Keratinocyte (primary cell): ENCODE results near the gene SUPT6H. TPM values are rescaled to one million over a fixed set of nuclear protein-coding genes. Genes with fewer than 3 reads are reported as not detected.

Experiments used
- DNase-seq: peaks from one replicate; pipeline ENCODE4 v3.0.0-alpha.2; 2011; ENCODE audit warnings: low read depth, missing footprints, low spot score
- FAIRE-seq: peaks from 2 replicates; lab custom pipeline; 2011; peaks lifted over from hg19 to GRCh38; lab: Jason Lieb, UNC
- H2AFZ ChIP-seq: 2 replicates; pipeline ENCODE4 v1.6.0; 2012; ENCODE audit warnings: low read length, control low read depth, inconsistent platforms; ENCODE audit not compliant: control insufficient read depth
- H3K27ac ChIP-seq: 2 replicates; pipeline ENCODE4 v1.5.1; 2011; ENCODE audit warnings: low read length; ENCODE audit not compliant: control insufficient read depth, insufficient read depth
- H3K27me3 ChIP-seq: 3 replicates; pipeline ENCODE4 v1.6.0; 2011; ENCODE audit warnings: low read length; ENCODE audit not compliant: control insufficient read depth, insufficient read depth; ENCODE audit errors: extremely low read depth
- H3K36me3 ChIP-seq, 2 experiments: 2 replicates in 1 of 2; 3 replicates in 1 of 2; pipeline ENCODE4 v1.5.1; 2011; ENCODE audit warnings: low read length in 2 of 2, mild to moderate bottlenecking in 1 of 2; ENCODE audit not compliant: control insufficient read depth in 2 of 2, insufficient read depth in 2 of 2; ENCODE audit errors: extremely low read depth in 1 of 2
- H3K4me1 ChIP-seq: 3 replicates; pipeline ENCODE4 v1.5.1; 2011; ENCODE audit warnings: low read length; ENCODE audit not compliant: control insufficient read depth, insufficient read depth; ENCODE audit errors: extremely low read depth
- H3K4me2 ChIP-seq: 3 replicates; pipeline ENCODE4 v1.6.0; 2011; ENCODE audit warnings: low read depth, low read length; ENCODE audit not compliant: control insufficient read depth, insufficient read depth; ENCODE audit errors: extremely low read depth
- H3K4me3 ChIP-seq, 3 experiments: fragments of 200-600 bp in 1 of 3; sonication (generic) in 1 of 3; 2 replicates in 2 of 3; 3 replicates in 1 of 3; pipeline ENCODE4 v1.5.1; 2011 to 2016; ENCODE audit warnings: low read length in 3 of 3, mild to moderate bottlenecking in 3 of 3, control low read depth in 2 of 3, inconsistent platforms in 1 of 3, low read depth in 1 of 3, mixed read lengths in 1 of 3, mixed run types in 1 of 3, moderate library complexity in 1 of 3; ENCODE audit not compliant: control insufficient read depth in 2 of 3, insufficient read depth in 2 of 3; ENCODE audit errors: extremely low read depth in 1 of 3
- H3K79me2 ChIP-seq: 2 replicates; pipeline ENCODE4 v1.6.0; 2012; ENCODE audit warnings: low read length; ENCODE audit not compliant: control insufficient read depth, insufficient read depth
- H3K9ac ChIP-seq: 3 replicates; pipeline ENCODE4 v1.6.0; 2011; ENCODE audit warnings: low read length; ENCODE audit not compliant: control insufficient read depth, insufficient read depth; ENCODE audit errors: extremely low read depth
- H3K9me1 ChIP-seq: 3 replicates; pipeline ENCODE4 v1.6.0; 2011; ENCODE audit warnings: low read length; ENCODE audit not compliant: control insufficient read depth, insufficient read depth; ENCODE audit errors: extremely low read depth
- H3K9me3 ChIP-seq: 2 replicates; pipeline ENCODE4 v1.5.1; 2012; ENCODE audit warnings: low read depth, low read length; ENCODE audit not compliant: control insufficient read depth
- H4K20me1 ChIP-seq: 3 replicates; pipeline ENCODE4 v1.6.0; 2011; ENCODE audit warnings: low read length; ENCODE audit not compliant: control insufficient read depth, insufficient read depth; ENCODE audit errors: extremely low read depth
- CTCF ChIP-seq, 3 experiments: IDR thresholded peaks in 1 of 3; conservative IDR thresholded peaks in 1 of 3; optimal IDR thresholded peaks in 1 of 3; 2 replicates in 2 of 3; 3 replicates in 1 of 3; pipeline versions ENCODE3 to v1.5.1; 2011; ENCODE audit warnings: low read length in 3 of 3, mild to moderate bottlenecking in 3 of 3, moderate library complexity in 2 of 3, control low read depth in 1 of 3, inconsistent platforms in 1 of 3; ENCODE audit not compliant: insufficient read depth in 2 of 3; ENCODE audit errors: extremely low read depth in 1 of 3
- EZH2 ChIP-seq: IDR thresholded peaks from one replicate; pipeline ENCODE4 v1.6.1; 2012; ENCODE audit warnings: inconsistent platforms, mild to moderate bottlenecking, low read length, moderate library complexity
- dilution Hi-C: fragments of 300-500 bp; cut with MboI; formaldehyde crosslinking; loops from one replicate; pipeline ENCODE4 v1.7.0; 2020; ENCODE audit warnings: low sequenced_read_pairs; ENCODE audit not compliant: extremely low pct_ligation_motif_present
- polyA plus RNA-seq, 5 experiments: library from polyadenylated mRNA; depleted of rRNA in 3 of 5; stranded (reverse) in 3 of 5; stranded (forward) in 1 of 5; unstranded in 1 of 5; fragments of >200 nt; gene quantifications; 1 replicate in 1 of 5; 2 replicates in 3 of 5; 3 replicates in 1 of 5; pipeline versions ENCODE4 v1.2.1 to v1.2.3, GENCODE V29; 2011 to 2012; ENCODE audit warnings: missing spikeins in 2 of 5, low read depth in 1 of 5, low replicate concordance in 1 of 5

SUPT6H gene
- polyA plus RNA-seq, 1 donor (not counting 4 experiments of a cell fraction or from before 2014, with no cell fraction given), result 32.1 TPM

- FAIRE-seq (no peak), DNase-seq (peak; percentile 83)
- Histone ChIP-seq H3K79me2 (peaks cover 16% of the 10 kb centered on the region), H3K9me3 (no peaks in the 10 kb centered on the region), H3K27ac (peak overlapping the region; percentile 99), H3K9ac (peak overlapping the region; percentile 98), H3K4me3 (peak overlapping the region; percentile 61 to 87 (median 78)), H2AFZ (peak overlapping the region; percentile 74), H3K4me2 (peak overlapping the region; percentile 91), H3K9me1 (no peaks in the 10 kb centered on the region), H3K36me3 (peaks cover 18 to 27% of the 10 kb centered on the region in 2 experiments), H3K4me1 (peaks cover 44% of the 10 kb centered on the region), H3K27me3 (no peaks in the 10 kb centered on the region), H4K20me1 (peaks cover 20% of the 10 kb centered on the region)
- no peak for TF ChIP-seq EZH2
- peak; percentile 95 to 99 (median 99) for TF ChIP-seq CTCF (optimal IDR thresholded peaks at IDR 0.05 in 1 of 3, IDR thresholded peaks at IDR 0.05 in 1 of 3, conservative IDR thresholded peaks at IDR 0.05 in 1 of 3; ENCODE audit: extremely low read depth in 1 of 3, insufficient read depth in 2 of 3, low read length in 3 of 3)
- dilution Hi-C loops, result no loop called here
These were observed 64.9 kb downstream of the SUPT6H start for GRCh38 chr17:28726627-28727491.

DNA sequence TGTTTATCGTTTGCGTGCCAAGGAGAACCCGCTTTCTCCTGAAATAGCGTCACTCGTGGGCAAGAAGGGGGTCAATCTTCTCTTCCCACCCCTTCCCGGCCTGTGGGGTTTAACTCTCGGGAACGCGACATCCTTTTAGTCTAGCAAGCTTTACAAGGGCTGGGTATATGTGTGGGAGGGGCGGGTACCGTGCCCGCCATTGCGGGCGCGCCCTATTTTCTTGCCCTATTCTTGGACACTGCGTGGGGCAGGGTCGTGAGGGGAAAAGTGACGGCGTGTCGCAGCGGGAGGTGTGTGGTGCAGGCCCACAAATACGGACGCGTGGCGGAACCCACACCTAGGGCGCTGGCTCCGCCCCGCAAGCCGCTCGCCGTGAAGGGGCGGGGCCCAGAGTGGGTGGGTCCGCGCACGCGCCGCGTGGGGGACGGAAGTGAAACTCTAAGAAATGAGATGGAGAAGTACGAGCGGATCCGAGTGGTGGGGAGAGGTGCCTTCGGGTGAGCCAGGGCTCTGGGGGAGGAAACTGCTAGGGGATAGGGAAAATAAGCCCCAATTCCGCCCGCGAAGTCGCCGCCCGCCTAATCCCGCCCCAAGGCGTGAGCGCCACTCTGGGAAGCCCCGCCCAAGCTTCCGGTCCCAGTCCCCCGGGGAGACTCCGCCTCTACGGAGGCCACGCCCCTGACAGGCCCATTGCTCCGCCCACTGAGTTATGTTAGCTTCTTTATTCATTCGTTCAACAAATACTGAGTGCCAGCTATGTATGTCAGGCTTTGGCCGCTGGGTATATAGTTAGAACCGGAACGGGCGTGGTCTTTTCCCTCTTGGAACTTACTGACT, 66.6 kb downstream of the SUPT6H start, which contains the start of gene NEK8:
NEK8 (plus strand) TSS at position 425 of the 837 bp plus-strand sequence; CDS start at position 451, 26 bp downstream.
- FAIRE-seq, result peak; percentile 53
- H3K4me1 ChIP-seq, result peaks cover 31% of the 10 kb centered on the region

More for the DNA sequence above, 66.6 kb downstream of the SUPT6H start, which contains the start of gene NEK8:
- H4K20me1 ChIP-seq, result peaks cover 10% of the 10 kb centered on the region
- H3K9me3 ChIP-seq, result no peaks in the 10 kb centered on the region
- H3K4me2 ChIP-seq, result peak within 1 kb of the TSS; percentile 91
- peaks cover under 1% of the 10 kb centered on the region for H3K79me2 ChIP-seq
- H3K4me3 ChIP-seq, result peak within 1 kb of the TSS; percentile 72 to 92 (median 77)
- peak within 1 kb of the TSS; percentile 99 for H3K27ac ChIP-seq
- dilution Hi-C loops, result no loop called here
- peaks cover 8 to 14% of the 10 kb centered on the region in 2 experiments for H3K36me3 ChIP-seq
- peak within 1 kb of the TSS; percentile 98 for H3K9ac ChIP-seq
- H2AFZ ChIP-seq, result peak within 1 kb of the TSS; percentile 78
- DNase-seq, result peak; percentile 81
- TF ChIP-seq EZH2 (no peak), CTCF (optimal IDR thresholded peaks at IDR 0.05 in 1 of 3, IDR thresholded peaks at IDR 0.05 in 1 of 3, conservative IDR thresholded peaks at IDR 0.05 in 1 of 3; ENCODE audit: extremely low read depth in 1 of 3, insufficient read depth in 2 of 3, low read length in 3 of 3) (no peak)
- H3K9me1 ChIP-seq, result no peaks in the 10 kb centered on the region
- no peaks in the 10 kb centered on the region for H3K27me3 ChIP-seq
